PFSK-1 (cell line): Measurements from ENCODE around the gene EPB41L4B.

Experiments used
- POLR2AphosphoS5 ChIP-seq: IDR thresholded peaks from 2 replicates; pipeline ENCODE4 v1.6.1; 2012; ENCODE audit warnings: low read depth, mild to moderate bottlenecking, control low read depth, low read length, moderate library complexity
- SIN3A ChIP-seq: IDR thresholded peaks from 2 replicates; pipeline ENCODE4 v1.6.1; 2012; ENCODE audit warnings: mild to moderate bottlenecking, low read length, moderate library complexity, borderline replicate concordance; ENCODE audit not compliant: insufficient read depth
- TAF1 ChIP-seq: IDR thresholded peaks from 2 replicates; pipeline ENCODE4 v1.6.1; 2012; ENCODE audit warnings: low read length, control low read depth, borderline replicate concordance; ENCODE audit not compliant: insufficient read depth
- TF ChIP-seq, protein P1 (sequence below), 2 experiments: IDR thresholded peaks; 2 replicates each; pipeline versions ENCODE4 v1.6.1 to v1.8.0; 2011 to 2012; ENCODE audit warnings: low read depth in 2 of 2, low read length in 2 of 2, control low read depth in 1 of 2, inconsistent platforms in 1 of 2, mild to moderate bottlenecking in 1 of 2, moderate library complexity in 1 of 2; ENCODE audit not compliant: insufficient read depth in 1 of 2

DNA sequence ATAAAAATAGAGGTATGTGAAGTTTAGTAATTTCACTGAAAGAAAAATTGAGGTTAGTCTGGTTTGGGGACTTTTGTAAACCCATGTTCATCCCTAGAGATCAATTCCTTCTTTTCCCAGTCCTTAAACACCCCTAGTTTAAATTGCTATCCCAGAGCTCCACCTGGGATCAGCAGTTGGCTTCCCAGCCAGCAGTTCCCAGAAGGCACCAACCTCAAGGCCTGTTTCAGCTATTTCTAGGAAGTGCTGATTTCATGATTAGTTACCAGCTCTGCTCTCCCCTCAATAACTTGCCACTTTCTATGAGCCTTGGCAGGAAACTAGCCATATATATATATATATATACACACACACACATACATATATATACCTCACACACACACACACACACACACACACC, 30.5 kb downstream of the EPB41L4B start:
- TF ChIP-seq, protein P1, sequence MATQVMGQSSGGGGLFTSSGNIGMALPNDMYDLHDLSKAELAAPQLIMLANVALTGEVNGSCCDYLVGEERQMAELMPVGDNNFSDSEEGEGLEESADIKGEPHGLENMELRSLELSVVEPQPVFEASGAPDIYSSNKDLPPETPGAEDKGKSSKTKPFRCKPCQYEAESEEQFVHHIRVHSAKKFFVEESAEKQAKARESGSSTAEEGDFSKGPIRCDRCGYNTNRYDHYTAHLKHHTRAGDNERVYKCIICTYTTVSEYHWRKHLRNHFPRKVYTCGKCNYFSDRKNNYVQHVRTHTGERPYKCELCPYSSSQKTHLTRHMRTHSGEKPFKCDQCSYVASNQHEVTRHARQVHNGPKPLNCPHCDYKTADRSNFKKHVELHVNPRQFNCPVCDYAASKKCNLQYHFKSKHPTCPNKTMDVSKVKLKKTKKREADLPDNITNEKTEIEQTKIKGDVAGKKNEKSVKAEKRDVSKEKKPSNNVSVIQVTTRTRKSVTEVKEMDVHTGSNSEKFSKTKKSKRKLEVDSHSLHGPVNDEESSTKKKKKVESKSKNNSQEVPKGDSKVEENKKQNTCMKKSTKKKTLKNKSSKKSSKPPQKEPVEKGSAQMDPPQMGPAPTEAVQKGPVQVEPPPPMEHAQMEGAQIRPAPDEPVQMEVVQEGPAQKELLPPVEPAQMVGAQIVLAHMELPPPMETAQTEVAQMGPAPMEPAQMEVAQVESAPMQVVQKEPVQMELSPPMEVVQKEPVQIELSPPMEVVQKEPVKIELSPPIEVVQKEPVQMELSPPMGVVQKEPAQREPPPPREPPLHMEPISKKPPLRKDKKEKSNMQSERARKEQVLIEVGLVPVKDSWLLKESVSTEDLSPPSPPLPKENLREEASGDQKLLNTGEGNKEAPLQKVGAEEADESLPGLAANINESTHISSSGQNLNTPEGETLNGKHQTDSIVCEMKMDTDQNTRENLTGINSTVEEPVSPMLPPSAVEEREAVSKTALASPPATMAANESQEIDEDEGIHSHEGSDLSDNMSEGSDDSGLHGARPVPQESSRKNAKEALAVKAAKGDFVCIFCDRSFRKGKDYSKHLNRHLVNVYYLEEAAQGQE (IDR thresholded peaks at IDR 0.05; ENCODE audit: insufficient read depth in 1 of 2, low read depth in 2 of 2, low read length in 2 of 2), result no peak
- TF ChIP-seq POLR2AphosphoS5 (no peak), TAF1 (no peak), SIN3A (no peak)
